PFSK-1 (cell line): ENCODE data around the gene NOP14.

Source experiments
- FOXP2 ChIP-seq: optimal IDR thresholded peaks from 2 replicates; pipeline ENCODE3; 2011; ENCODE audit warnings: borderline replicate concordance, control low read depth, inconsistent platforms; ENCODE audit not compliant: insufficient read depth; ENCODE audit errors: extremely low read length, extremely low read depth
- POLR2AphosphoS5 ChIP-seq: IDR thresholded peaks from 2 replicates; pipeline ENCODE4 v1.6.1; 2012; ENCODE audit warnings: low read depth, mild to moderate bottlenecking, control low read depth, low read length, moderate library complexity
- REST ChIP-seq, 2 experiments: IDR thresholded peaks; 2 replicates each; pipeline versions ENCODE4 v1.6.1 to v1.8.0; 2011 to 2012; ENCODE audit warnings: low read depth in 2 of 2, low read length in 2 of 2, control low read depth in 1 of 2, inconsistent platforms in 1 of 2, mild to moderate bottlenecking in 1 of 2, moderate library complexity in 1 of 2; ENCODE audit not compliant: insufficient read depth in 1 of 2
- SIN3A ChIP-seq: IDR thresholded peaks from 2 replicates; pipeline ENCODE4 v1.6.1; 2012; ENCODE audit warnings: mild to moderate bottlenecking, low read length, moderate library complexity, borderline replicate concordance; ENCODE audit not compliant: insufficient read depth
- TAF1 ChIP-seq: IDR thresholded peaks from 2 replicates; pipeline ENCODE4 v1.6.1; 2012; ENCODE audit warnings: low read length, control low read depth, borderline replicate concordance; ENCODE audit not compliant: insufficient read depth

NOP14 gene

DNA sequence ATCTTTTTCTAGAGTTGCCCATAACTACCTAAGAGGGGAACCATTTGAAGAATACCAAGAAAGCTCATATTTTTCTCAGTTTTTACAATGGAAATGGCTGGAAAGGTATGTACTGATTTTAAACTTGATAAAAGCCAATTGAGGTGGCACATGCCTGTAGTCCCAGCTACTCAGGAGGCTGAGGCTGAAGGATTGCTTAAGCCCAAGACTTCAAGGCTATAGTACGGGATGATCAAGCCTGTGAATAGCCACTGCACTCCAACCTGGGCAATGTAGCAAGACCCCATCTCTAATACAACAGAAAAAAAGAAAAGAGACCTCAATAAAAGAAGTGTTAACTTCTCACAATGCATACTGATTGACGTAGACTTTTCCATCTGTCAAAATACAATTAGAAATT lies 44.5 kb upstream of the NOP14 start:
- TF ChIP-seq SIN3A (no peak), FOXP2 (no peak), POLR2AphosphoS5 (no peak), REST (IDR thresholded peaks at IDR 0.05; ENCODE audit: insufficient read depth in 1 of 2, low read depth in 2 of 2, low read length in 2 of 2) (no peak), TAF1 (no peak)

GRCh38 chr4:2996415-2996814 lies 33.2 kb upstream of the NOP14 start:
- TF ChIP-seq TAF1 (no peak), FOXP2 (no peak), POLR2AphosphoS5 (no peak), REST (IDR thresholded peaks at IDR 0.05; ENCODE audit: insufficient read depth in 1 of 2, low read depth in 2 of 2, low read length in 2 of 2) (no peak), SIN3A (no peak)

- TF ChIP-seq FOXP2 (no peak), POLR2AphosphoS5 (no peak), SIN3A (no peak), REST (IDR thresholded peaks at IDR 0.05; ENCODE audit: insufficient read depth in 1 of 2, low read depth in 2 of 2, low read length in 2 of 2) (no peak), TAF1 (no peak)
Measured at GRCh38 chr4:2995546-2996265, 32.5 kb upstream of the NOP14 start.

- TF ChIP-seq FOXP2 (no peak), SIN3A (no peak), TAF1 (no peak), POLR2AphosphoS5 (no peak), REST (IDR thresholded peaks at IDR 0.05; ENCODE audit: insufficient read depth in 1 of 2, low read depth in 2 of 2, low read length in 2 of 2) (no peak)
Measured at GRCh38 chr4:2994917-2995316, 31.7 kb upstream of the NOP14 start.

GRCh38 chr4:2991243-2991642 lies 28.0 kb upstream of the NOP14 start:
- TF ChIP-seq SIN3A, result no peak
- no peak for TF ChIP-seq FOXP2
- TF ChIP-seq REST (IDR thresholded peaks at IDR 0.05; ENCODE audit: insufficient read depth in 1 of 2, low read depth in 2 of 2, low read length in 2 of 2), result no peak
- TF ChIP-seq POLR2AphosphoS5, result no peak
- TF ChIP-seq TAF1, result no peak
